Muscle of leg (tissue), 11 donors: Measurements from ENCODE around the gene FOXK2. TPM values are rescaled to one million over a fixed set of nuclear protein-coding genes. Genes with fewer than 3 reads are reported as not detected.
A peak's percentile ranks its signal among the peaks of the same experiment; 100 is the strongest.

Experiments used
- DNase-seq: peaks from one replicate; pipeline ENCODE4 v3.0.0; 2013
- H3K27ac ChIP-seq: one replicate; pipeline ENCODE4 v1.5.1; 2013; ENCODE audit warnings: mild to moderate bottlenecking, low read length, control low read depth
- H3K27me3 ChIP-seq: one replicate; pipeline ENCODE4 v1.6.1; 2013; ENCODE audit warnings: low read length; ENCODE audit not compliant: control insufficient read depth, insufficient read depth
- H3K36me3 ChIP-seq: one replicate; pipeline ENCODE4 v1.6.1; 2013; ENCODE audit warnings: low read length; ENCODE audit not compliant: control insufficient read depth, insufficient read depth
- H3K4me1 ChIP-seq: one replicate; pipeline ENCODE4 v1.6.1; 2013; ENCODE audit warnings: low read length; ENCODE audit not compliant: control insufficient read depth, insufficient read depth
- H3K4me3 ChIP-seq: one replicate; pipeline ENCODE4 v1.5.1; 2013; ENCODE audit warnings: low read length, control low read depth
- H3K9me3 ChIP-seq: replicated peaks from 2 replicates; pipeline ENCODE4 v1.6.1; 2013; ENCODE audit warnings: low read depth, low read length; ENCODE audit not compliant: control insufficient read depth
- WGBS: methylation state at CpG from one replicate; pipeline ENCODE4 v1.1.5; 2013; ENCODE audit warnings: missing lambda C conversion rate; ENCODE audit not compliant: insufficient coverage; 5-methylcytosine and 5-hydroxymethylcytosine counted together
- polyA plus RNA-seq, 8 donors: library from polyadenylated mRNA; unstranded; fragments of 120-200 nt; gene quantifications; one replicate each; pipeline versions ENCODE4 v1.2.1 to v1.2.3, GENCODE V29; 2013; ENCODE audit warnings: inconsistent platforms in 1 of 8, low replicate concordance in 1 of 8; ENCODE audit not compliant: insufficient read length in 8 of 8, insufficient read depth in 1 of 8
- total RNA-seq: library from RNA; stranded (reverse); fragments of 120-200 nt; gene quantifications from one replicate; pipeline ENCODE4 v1.2.4, GENCODE V29; 2013

FOXK2 gene
- total and polyA plus RNA-seq, 9 donors = 31.8 to 47.3 (median 38.3) TPM

- Histone ChIP-seq H3K27ac (no peak overlapping the region), H3K4me1 (peaks cover 2% of the 10 kb centered on the region), H3K36me3 (peaks cover 64% of the 10 kb centered on the region), H3K9me3 (no peaks in the 10 kb centered on the region), H3K27me3 (no peaks in the 10 kb centered on the region), H3K4me3 (no peak overlapping the region)
- DNase-seq = no peak
- WGBS = 77% methylated on average over 9 of the region's 21 CpGs
Measured at GRCh38 chr17:82586576-82587233, 67.2 kb downstream of the FOXK2 start.

- Histone ChIP-seq H3K27ac (peak overlapping the region; percentile 13), H3K4me3 (no peak overlapping the region), H3K4me1 (peaks cover 8% of the 10 kb centered on the region), H3K36me3 (peaks cover 58% of the 10 kb centered on the region), H3K27me3 (no peaks in the 10 kb centered on the region), H3K9me3 (no peaks in the 10 kb centered on the region)
- peak; percentile 45 for DNase-seq
- 81% methylated on average over 40 of the region's 47 CpGs for WGBS
Measured at GRCh38 chr17:82587234-82588086, 67.9 kb downstream of the FOXK2 start.

- Histone ChIP-seq H3K27me3 (no peaks in the 10 kb centered on the region), H3K9me3 (no peaks in the 10 kb centered on the region), H3K4me1 (peaks cover 17% of the 10 kb centered on the region), H3K4me3 (no peak overlapping the region), H3K36me3 (peaks cover 50% of the 10 kb centered on the region), H3K27ac (no peak overlapping the region)
- 75% methylated on average over 8 of the region's 27 CpGs for WGBS
- DNase-seq = no peak
Measured at GRCh38 chr17:82588266-82589175, 69.0 kb downstream of the FOXK2 start.

GRCh38 chr17:82589851-82590180 lies 70.3 kb downstream of the FOXK2 start:
- Histone ChIP-seq H3K9me3 (no peaks in the 10 kb centered on the region), H3K4me1 (peaks cover 23% of the 10 kb centered on the region), H3K4me3 (no peak overlapping the region), H3K36me3 (peaks cover 38% of the 10 kb centered on the region), H3K27ac (no peak overlapping the region), H3K27me3 (no peaks in the 10 kb centered on the region)
- DNase-seq = no peak
- 71% methylated on average over 3 of the region's 6 CpGs for WGBS

- Histone ChIP-seq H3K4me1 (peaks cover 23% of the 10 kb centered on the region), H3K9me3 (no peaks in the 10 kb centered on the region), H3K27ac (no peak overlapping the region), H3K27me3 (no peaks in the 10 kb centered on the region), H3K4me3 (no peak overlapping the region), H3K36me3 (peaks cover 38% of the 10 kb centered on the region)
- 83% methylated on average over 1 of the region's 6 CpGs for WGBS
- no peak for DNase-seq
Measured at GRCh38 chr17:82590216-82590615, 70.7 kb downstream of the FOXK2 start.

- WGBS = 68% methylated on average over 16 of the region's 17 CpGs
- no peaks in the 10 kb centered on the region for H3K27me3 ChIP-seq
- H3K36me3 ChIP-seq = peaks cover 38% of the 10 kb centered on the region
- H3K4me1 ChIP-seq = peaks cover 23% of the 10 kb centered on the region
- DNase-seq = no peak
- H3K27ac ChIP-seq = no peak overlapping the region
- H3K4me3 ChIP-seq = no peak overlapping the region
- H3K9me3 ChIP-seq = no peaks in the 10 kb centered on the region
Measured at GRCh38 chr17:82590881-82591539, 71.5 kb downstream of the FOXK2 start.

- peak overlapping the region; percentile 93 for H3K27ac ChIP-seq
- H3K36me3 ChIP-seq = peaks cover 45% of the 10 kb centered on the region
- H3K27me3 ChIP-seq = no peaks in the 10 kb centered on the region
- no peak overlapping the region for H3K4me3 ChIP-seq
- H3K9me3 ChIP-seq = no peaks in the 10 kb centered on the region
- no peak for DNase-seq
- 26% methylated on average over 9 of the region's 9 CpGs for WGBS
- H3K4me1 ChIP-seq = peaks cover 23% of the 10 kb centered on the region
Measured at GRCh38 chr17:82592289-82592766, 72.8 kb downstream of the FOXK2 start.

- H3K9me3 ChIP-seq = no peaks in the 10 kb centered on the region
- DNase-seq = peak; percentile 94
Measured at GRCh38 chr17:82592767-82593589, 73.4 kb downstream of the FOXK2 start.

GRCh38 chr17:82593590-82594087 lies 74.1 kb downstream of the FOXK2 start:
- peak overlapping the region; percentile 93 for H3K27ac ChIP-seq
- DNase-seq = peak; percentile 43
- peaks cover 23% of the 10 kb centered on the region for H3K4me1 ChIP-seq
- no peaks in the 10 kb centered on the region for H3K9me3 ChIP-seq
- WGBS = 33% methylated on average over 27 of the region's 29 CpGs
- H3K36me3 ChIP-seq = peaks cover 39% of the 10 kb centered on the region
- no peaks in the 10 kb centered on the region for H3K27me3 ChIP-seq
- peak overlapping the region; percentile 57 for H3K4me3 ChIP-seq

More at GRCh38 chr17:82592767-82593589, 73.4 kb downstream of the FOXK2 start:
- Histone ChIP-seq H3K36me3 (peaks cover 40% of the 10 kb centered on the region), H3K4me3 (peak overlapping the region; percentile 57), H3K4me1 (peaks cover 23% of the 10 kb centered on the region), H3K27me3 (no peaks in the 10 kb centered on the region), H3K27ac (peak overlapping the region; percentile 93)
- WGBS = 8% methylated on average over 29 of the region's 29 CpGs
